ENCODE data around the gene CGB5.

CGB5 gene

DNA sequence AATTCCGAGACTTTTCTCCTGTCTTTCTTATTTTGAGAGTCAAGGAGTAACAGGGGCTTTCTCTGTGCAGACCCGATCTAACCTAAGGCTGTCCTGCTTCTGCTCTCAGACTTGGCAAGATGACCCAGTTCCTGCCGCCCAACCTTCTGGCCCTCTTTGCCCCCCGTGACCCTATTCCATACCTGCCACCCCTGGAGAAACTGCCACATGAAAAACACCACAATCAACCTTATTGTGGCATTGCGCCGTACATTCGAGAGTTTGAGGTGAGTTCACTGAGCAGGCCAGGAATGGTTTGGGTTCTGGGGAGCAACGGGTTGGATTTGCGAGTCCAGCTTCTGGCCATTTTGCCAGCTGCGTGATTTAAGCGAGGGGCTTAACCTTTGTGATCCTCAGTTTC is 42.6 kb downstream of the CGB5 start:
- no peak for DNase-seq (ENCODE audit: low read depth)
- TF ChIP-seq, protein P1, sequence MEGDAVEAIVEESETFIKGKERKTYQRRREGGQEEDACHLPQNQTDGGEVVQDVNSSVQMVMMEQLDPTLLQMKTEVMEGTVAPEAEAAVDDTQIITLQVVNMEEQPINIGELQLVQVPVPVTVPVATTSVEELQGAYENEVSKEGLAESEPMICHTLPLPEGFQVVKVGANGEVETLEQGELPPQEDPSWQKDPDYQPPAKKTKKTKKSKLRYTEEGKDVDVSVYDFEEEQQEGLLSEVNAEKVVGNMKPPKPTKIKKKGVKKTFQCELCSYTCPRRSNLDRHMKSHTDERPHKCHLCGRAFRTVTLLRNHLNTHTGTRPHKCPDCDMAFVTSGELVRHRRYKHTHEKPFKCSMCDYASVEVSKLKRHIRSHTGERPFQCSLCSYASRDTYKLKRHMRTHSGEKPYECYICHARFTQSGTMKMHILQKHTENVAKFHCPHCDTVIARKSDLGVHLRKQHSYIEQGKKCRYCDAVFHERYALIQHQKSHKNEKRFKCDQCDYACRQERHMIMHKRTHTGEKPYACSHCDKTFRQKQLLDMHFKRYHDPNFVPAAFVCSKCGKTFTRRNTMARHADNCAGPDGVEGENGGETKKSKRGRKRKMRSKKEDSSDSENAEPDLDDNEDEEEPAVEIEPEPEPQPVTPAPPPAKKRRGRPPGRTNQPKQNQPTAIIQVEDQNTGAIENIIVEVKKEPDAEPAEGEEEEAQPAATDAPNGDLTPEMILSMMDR (IDR thresholded peaks at IDR 0.05; ENCODE audit: low read depth, low read length, missing control alignments) = no peak
- in situ Hi-C loops (cut with HindIII; ENCODE audit: low sequenced_read_pairs) = no loop called here

DNA sequence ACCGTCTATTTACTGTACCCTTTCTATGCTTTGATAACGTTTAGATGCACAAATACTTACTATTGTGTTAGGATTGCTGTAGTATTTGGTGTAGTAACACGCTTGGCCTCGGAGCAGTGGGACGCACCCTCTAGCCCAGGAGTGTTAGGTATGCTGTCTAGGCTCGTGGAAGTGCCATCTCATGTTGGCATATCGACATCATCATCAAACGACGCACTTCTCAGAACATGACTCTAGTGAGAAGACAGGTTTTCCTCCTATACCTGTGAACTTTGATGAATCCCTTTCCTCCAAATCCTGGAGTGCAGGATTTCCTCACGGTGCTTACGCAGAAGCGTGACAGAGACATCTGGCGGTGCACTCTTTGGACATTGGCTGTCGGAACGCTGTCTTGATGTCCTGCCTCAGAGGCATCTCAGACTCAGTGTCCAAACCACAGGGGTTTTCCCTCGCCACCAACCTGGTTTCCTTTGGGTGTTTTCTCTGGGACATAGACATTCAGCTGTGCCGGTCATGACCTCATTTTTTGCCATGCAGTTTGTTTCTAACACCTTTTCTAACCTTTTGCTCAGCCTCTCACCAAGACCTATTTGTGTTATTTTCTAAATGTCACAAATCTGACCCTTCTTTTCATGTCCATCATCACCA is 47.9 kb downstream of the CGB5 start:
- DNase-seq (ENCODE audit: low read depth) = no peak
- TF ChIP-seq, protein P1 (IDR thresholded peaks at IDR 0.05; ENCODE audit: low read depth, low read length, missing control alignments) = no peak
- H3K4me3 ChIP-seq (ENCODE audit: low read depth, low read length) = no peak overlapping the region
- in situ Hi-C loops (cut with HindIII; ENCODE audit: low sequenced_read_pairs) = no loop called here

More for the DNA sequence above, 42.6 kb downstream of the CGB5 start:
- H3K4me3 ChIP-seq (ENCODE audit: low read depth, low read length) = peak overlapping the region; percentile 99

DNA sequence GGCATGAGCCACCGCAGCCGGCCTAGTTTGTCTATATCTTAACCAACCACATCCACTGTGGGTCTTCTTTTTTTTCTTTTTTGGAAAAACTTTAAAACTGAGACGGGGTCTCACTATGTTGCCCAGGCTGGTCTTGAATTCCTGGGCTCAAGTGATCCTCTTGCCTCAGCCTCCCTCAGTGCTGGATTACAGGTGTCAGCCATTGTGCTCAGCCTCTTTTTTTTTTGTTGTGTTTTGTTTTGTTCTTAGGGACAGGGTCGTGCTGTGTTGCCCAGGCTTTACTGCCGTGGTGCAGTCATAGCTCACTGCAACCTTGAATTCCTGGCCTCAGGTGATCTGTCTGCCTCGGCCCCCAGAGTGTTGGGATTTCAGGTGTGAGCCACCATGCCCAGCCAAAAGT is 49.0 kb downstream of the CGB5 start:
- TF ChIP-seq, protein P1 (IDR thresholded peaks at IDR 0.05; ENCODE audit: low read depth, low read length, missing control alignments) = no peak
- no peak overlapping the region for H3K4me3 ChIP-seq (ENCODE audit: low read depth, low read length)
- in situ Hi-C loops (cut with HindIII; ENCODE audit: low sequenced_read_pairs) = no loop called here
- DNase-seq (ENCODE audit: low read depth) = no peak

Data from astrocyte of the cerebellum (primary cell).